Subcutaneous adipose tissue (tissue), 4 donors: Measurements from ENCODE around the gene STX1A. TPM values are rescaled to one million over a fixed set of nuclear protein-coding genes. Genes with fewer than 3 reads are reported as not detected.

Experiments used
- CTCF ChIP-seq: fragments of 450-650 bp; IDR thresholded peaks from one replicate; pipeline ENCODE4 v1.5.1; 2016; ENCODE audit warnings: low read depth, mild to moderate bottlenecking, control low read depth, antibody characterized with exemption, moderate library complexity
- total RNA-seq, 4 donors: library from RNA; depleted of rRNA; stranded (reverse); fragments of >200 nt; gene quantifications; one replicate each; pipeline ENCODE4 v1.1.0, GENCODE V29; 2016

The STX1A gene
- total RNA-seq, 4 donors from 2014 or later = 2.2 to 12.2 (median 3.4) TPM

- TF ChIP-seq CTCF = no peak
Measured at GRCh38 chr7:73734619-73735527, 15.4 kb upstream of the STX1A start.

GRCh38 chr7:73732397-73732796 is 12.9 kb upstream of the STX1A start:
- TF ChIP-seq CTCF = no peak

- no peak for TF ChIP-seq CTCF
Measured at GRCh38 chr7:73730485-73730884, 11.0 kb upstream of the STX1A start.

- TF ChIP-seq CTCF = no peak
Measured at GRCh38 chr7:73728551-73728950, 9.1 kb upstream of the STX1A start.

- TF ChIP-seq CTCF = no peak
Measured at GRCh38 chr7:73727952-73728351, 8.5 kb upstream of the STX1A start.

- no peak for TF ChIP-seq CTCF
Measured at GRCh38 chr7:73726083-73726466, 6.6 kb upstream of the STX1A start.

- no peak for TF ChIP-seq CTCF
Measured at GRCh38 chr7:73723813-73724212, 4.3 kb upstream of the STX1A start.
